ENCODE measurements around the gene C1orf198.

Gene C1orf198

GRCh38 chr1:230833511-230833910 lies 34.8 kb downstream of the C1orf198 start:
- H3K27me3 ChIP-seq (ENCODE audit: insufficient read depth, low read length, poor library complexity, severe bottlenecking): no peaks in the 10 kb centered on the region
- no peaks in the 10 kb centered on the region for H3K9me2 ChIP-seq (replicated peaks; ENCODE audit: low read depth, low read length)
- no peaks in the 10 kb centered on the region for H4K20me1 ChIP-seq (ENCODE audit: insufficient read depth, low read length, poor library complexity, severe bottlenecking)
- no peak overlapping the region for H3K4me3 ChIP-seq (ENCODE audit: low read length, poor library complexity, severe bottlenecking)
- H3F3A ChIP-seq (ENCODE audit: low read depth): no peaks in the 10 kb centered on the region
- no peak overlapping the region for H2AFZ ChIP-seq (ENCODE audit: low read length)
- no peak overlapping the region for H3K9ac ChIP-seq (ENCODE audit: low read depth, low read length, poor library complexity, severe bottlenecking)
- no peak for TF ChIP-seq EZH2phosphoT487 (IDR thresholded peaks at IDR 0.05; ENCODE audit: borderline replicate concordance)
- TF ChIP-seq CTCF (conservative IDR thresholded peaks at IDR 0.05; ENCODE audit: low read length): no peak
- peaks cover 7% of the 10 kb centered on the region; the same call in 1 of the 2 replicates for H3K36me3 ChIP-seq (ENCODE audit: insufficient read depth, low read length)
- no peaks in the 10 kb centered on the region for H3K9me3 ChIP-seq (ENCODE audit: insufficient read depth, low read depth, low read length)
- H3K79me2 ChIP-seq (ENCODE audit: insufficient read depth, low read length): no peaks in the 10 kb centered on the region
- H3K4me2 ChIP-seq (ENCODE audit: low read depth, low read length, poor library complexity, severe bottlenecking): no peak overlapping the region
- no peaks in the 10 kb centered on the region for H3K4me1 ChIP-seq (ENCODE audit: insufficient read depth, low read length, poor library complexity, severe bottlenecking)

- Histone ChIP-seq H3K4me1 (ENCODE audit: insufficient read depth, low read length, poor library complexity, severe bottlenecking) (no peaks in the 10 kb centered on the region), H3K9me2 (replicated peaks; ENCODE audit: low read depth, low read length) (no peaks in the 10 kb centered on the region), H3K9ac (ENCODE audit: low read depth, low read length, poor library complexity, severe bottlenecking) (no peak overlapping the region), H3K4me2 (ENCODE audit: low read depth, low read length, poor library complexity, severe bottlenecking) (no peak overlapping the region), H3K9me3 (ENCODE audit: insufficient read depth, low read depth, low read length) (no peaks in the 10 kb centered on the region), H3K36me3 (ENCODE audit: insufficient read depth, low read length) (no peaks in the 10 kb centered on the region), H3F3A (ENCODE audit: low read depth) (no peaks in the 10 kb centered on the region), H3K27me3 (ENCODE audit: insufficient read depth, low read length, poor library complexity, severe bottlenecking) (no peaks in the 10 kb centered on the region), H3K4me3 (ENCODE audit: low read length, poor library complexity, severe bottlenecking) (no peak overlapping the region), H3K79me2 (ENCODE audit: insufficient read depth, low read length) (no peaks in the 10 kb centered on the region), H2AFZ (ENCODE audit: low read length) (no peak overlapping the region), H4K20me1 (ENCODE audit: insufficient read depth, low read length, poor library complexity, severe bottlenecking) (no peaks in the 10 kb centered on the region)
- no peak for TF ChIP-seq EZH2phosphoT487 (IDR thresholded peaks at IDR 0.05; ENCODE audit: borderline replicate concordance)
- no peak for TF ChIP-seq CTCF (conservative IDR thresholded peaks at IDR 0.05; ENCODE audit: low read length)
These were observed 35.8 kb downstream of the C1orf198 start for GRCh38 chr1:230832476-230832875.

GRCh38 chr1:230831771-230832170 lies 36.5 kb downstream of the C1orf198 start:
- H2AFZ ChIP-seq (ENCODE audit: low read length): no peak overlapping the region
- no peak overlapping the region for H3K4me3 ChIP-seq (ENCODE audit: low read length, poor library complexity, severe bottlenecking)
- H3F3A ChIP-seq (ENCODE audit: low read depth): no peaks in the 10 kb centered on the region
- no peak overlapping the region for H3K9ac ChIP-seq (ENCODE audit: low read depth, low read length, poor library complexity, severe bottlenecking)
- H3K27me3 ChIP-seq (ENCODE audit: insufficient read depth, low read length, poor library complexity, severe bottlenecking): no peaks in the 10 kb centered on the region
- H3K79me2 ChIP-seq (ENCODE audit: insufficient read depth, low read length): no peaks in the 10 kb centered on the region
- H3K4me2 ChIP-seq (ENCODE audit: low read depth, low read length, poor library complexity, severe bottlenecking): no peak overlapping the region
- no peaks in the 10 kb centered on the region for H3K4me1 ChIP-seq (ENCODE audit: insufficient read depth, low read length, poor library complexity, severe bottlenecking)
- no peaks in the 10 kb centered on the region for H3K9me3 ChIP-seq (ENCODE audit: insufficient read depth, low read depth, low read length)
- TF ChIP-seq EZH2phosphoT487 (IDR thresholded peaks at IDR 0.05; ENCODE audit: borderline replicate concordance) (no peak), CTCF (conservative IDR thresholded peaks at IDR 0.05; ENCODE audit: low read length) (no peak)
- no peaks in the 10 kb centered on the region for H3K9me2 ChIP-seq (replicated peaks; ENCODE audit: low read depth, low read length)
- H3K36me3 ChIP-seq (ENCODE audit: insufficient read depth, low read length): no peaks in the 10 kb centered on the region
- H4K20me1 ChIP-seq (ENCODE audit: insufficient read depth, low read length, poor library complexity, severe bottlenecking): no peaks in the 10 kb centered on the region

All from Loucy (cell line).